Ishikawa (cell line): ENCODE data around the gene ZNF687.

ENCODE experiments used
- CEBPB ChIP-seq: IDR thresholded peaks from 2 replicates; pipeline ENCODE4 v1.6.1; 2012
- EP300 ChIP-seq: IDR thresholded peaks from 2 replicates; pipeline ENCODE4 v1.6.1; 2012; ENCODE audit warnings: borderline replicate concordance
- FOXM1 ChIP-seq: IDR thresholded peaks from 2 replicates; pipeline ENCODE4 v1.6.1; 2012; ENCODE audit warnings: low read depth, borderline replicate concordance
- TAF1 ChIP-seq: IDR thresholded peaks from 2 replicates; pipeline ENCODE4 v1.6.1; 2012; ENCODE audit warnings: low read depth, mild to moderate bottlenecking
- TEAD4 ChIP-seq: IDR thresholded peaks from 2 replicates; pipeline ENCODE4 v1.6.1; 2012
- YY1 ChIP-seq: IDR thresholded peaks from 2 replicates; pipeline ENCODE4 v1.6.1; 2012; ENCODE audit warnings: low read depth
- TF ChIP-seq, protein P1 (sequence below): IDR thresholded peaks from 2 replicates; pipeline ENCODE4 v1.6.1; 2012

DNA sequence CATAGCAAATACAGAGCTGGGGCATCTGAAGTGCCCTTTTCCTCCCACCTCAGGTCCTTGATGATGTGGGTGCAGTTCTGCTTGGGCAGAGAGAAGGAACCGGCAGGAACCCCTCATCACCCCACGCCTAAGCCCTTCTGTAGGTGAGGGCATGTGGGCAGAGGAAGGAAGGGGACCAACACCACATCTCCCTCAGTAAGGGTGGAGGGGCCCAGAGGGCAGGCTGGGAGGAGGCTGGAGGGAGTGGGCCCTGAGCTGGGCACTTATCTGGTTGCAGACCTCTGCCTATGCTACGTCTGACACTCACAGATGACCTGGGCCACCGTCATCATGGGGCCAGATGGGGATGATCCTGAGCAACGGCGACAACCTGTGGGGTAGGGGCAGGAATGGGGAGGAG lies 11.0 kb downstream of the ZNF687 start:
- TF ChIP-seq, protein P1, sequence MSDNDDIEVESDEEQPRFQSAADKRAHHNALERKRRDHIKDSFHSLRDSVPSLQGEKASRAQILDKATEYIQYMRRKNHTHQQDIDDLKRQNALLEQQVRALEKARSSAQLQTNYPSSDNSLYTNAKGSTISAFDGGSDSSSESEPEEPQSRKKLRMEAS, result no peak
- TF ChIP-seq FOXM1 (no peak), YY1 (no peak), TAF1 (no peak), CEBPB (no peak), TEAD4 (no peak), EP300 (no peak)
